SU-DHL-6 (cell line): ENCODE measurements around the gene SMIM43.

Experiments
- CTCF ChIP-seq: fragments of 200-600 bp; sonication (generic); IDR thresholded peaks from one replicate; pipeline ENCODE4 v1.5.1; 2017; ENCODE audit warnings: antibody characterized with exemption, mild to moderate bottlenecking, low read length, moderate library complexity; ENCODE audit not compliant: insufficient read depth, poor library complexity, severe bottlenecking
- EZH2phosphoT487 ChIP-seq: fragments of 200-600 bp; sonication (generic), shearing (Covaris generic); conservative IDR thresholded peaks from 2 replicates; pipeline ENCODE4 v1.6.1; 2018; ENCODE audit warnings: mild to moderate bottlenecking, antibody characterized with exemption, low read length, moderate library complexity, mixed read lengths

GRCh38 chr4:121799208-121799823 lies 34.4 kb upstream of the SMIM43 start:
- TF ChIP-seq CTCF (no peak), EZH2phosphoT487 (no peak)
